ENCODE measurements around the gene C4orf50. TPM values are rescaled to one million over a fixed set of nuclear protein-coding genes. Genes with fewer than 3 reads are reported as not detected.

C4orf50 gene
- total and polyA plus RNA-seq, 10 of the 15 experiments (the other 5 are each of a cell fraction or from before 2014, with no cell fraction given), result 0.04 to 0.09 (median 0.05) TPM; not detected in 3

DNA sequence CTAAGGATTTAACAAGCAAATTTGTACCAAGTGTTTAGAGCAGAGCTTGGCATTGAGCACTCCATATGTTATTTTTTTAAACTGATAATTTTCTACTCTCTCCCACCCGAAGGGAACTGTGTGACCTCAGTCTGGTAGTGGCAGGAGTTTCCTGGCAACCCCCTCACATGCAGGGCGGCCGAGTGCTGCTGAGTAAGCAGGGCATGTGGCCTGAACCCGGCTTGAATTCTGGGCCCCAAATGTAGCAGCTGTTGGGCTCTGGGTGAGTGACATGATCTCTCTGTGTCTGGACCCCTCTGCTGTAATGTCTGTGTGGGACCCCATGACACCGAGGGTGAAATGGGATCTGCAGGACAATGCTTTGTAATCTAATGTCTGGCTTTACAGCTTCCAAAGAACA lies 13.6 kb upstream of the C4orf50 start:
- no TSS peak for BruUV-seq (replicated peaks)
- in situ Hi-C loops (cut with MboI) (no loop called here), intact Hi-C loops (cut with micrococcal nuclease; ENCODE audit: unreplicated experiment) (no loop called here)
- Histone ChIP-seq H4K20me1 (ENCODE audit: control insufficient read depth, insufficient read depth) (no peaks in the 10 kb centered on the region), H3K27ac (ENCODE audit: control insufficient read depth, insufficient read depth) (no peak overlapping the region), H3K9me3 (replicated peaks; ENCODE audit: control insufficient read depth, insufficient read depth, low read length) (no peaks in the 10 kb centered on the region), H2AFZ (ENCODE audit: control insufficient read depth, low read depth, low read length) (no peak overlapping the region), H3K9ac (ENCODE audit: control insufficient read depth, insufficient read depth, low read length) (no peak overlapping the region), H3K4me1 (ENCODE audit: control insufficient read depth, insufficient read depth, low read length) (no peaks in the 10 kb centered on the region), H3K79me2 (ENCODE audit: control insufficient read depth, insufficient read depth, low read length) (no peaks in the 10 kb centered on the region), H3K4me2 (ENCODE audit: control insufficient read depth, insufficient read depth) (no peak overlapping the region), H3K36me3 (ENCODE audit: control insufficient read depth in 2 of 2, insufficient read depth in 2 of 2, low read length in 1 of 2) (no peaks in the 10 kb centered on the region), H3K4me3 (no peak overlapping the region), H3K27me3 (replicated peaks in 1 of 2; ENCODE audit: control insufficient read depth in 2 of 2, insufficient read depth in 2 of 2, low read length in 1 of 2) (no peaks in the 10 kb centered on the region; a peak in 2 of 4 replicates)
- ChIA-PET SMC1A (ENCODE audit: uncharacterized antibody, unreplicated experiment) (no interaction called here), RAD21 (ENCODE audit: unreplicated experiment) (no interaction called here), CTCF (no interaction called here), POLR2A (no interaction called here)
- FAIRE-seq, result no peak
- no peak for TF ChIP-seq ZNF217 (IDR thresholded peaks at IDR 0.05)
- ATAC-seq, result no peak
- DNase-seq (ENCODE audit: low read depth, low spot score), result no peak
- 11% methylated on average over 5 of the region's 5 CpGs for WGBS (ENCODE audit: insufficient coverage, insufficient replicate concordance, low lambda C conversion rate, missing lambda C conversion rate)

- Histone ChIP-seq H2AFZ (ENCODE audit: control insufficient read depth, low read depth, low read length) (no peak overlapping the region), H4K20me1 (ENCODE audit: control insufficient read depth, insufficient read depth) (no peaks in the 10 kb centered on the region), H3K4me2 (ENCODE audit: control insufficient read depth, insufficient read depth) (no peak overlapping the region), H3K79me2 (ENCODE audit: control insufficient read depth, insufficient read depth, low read length) (no peaks in the 10 kb centered on the region), H3K4me1 (ENCODE audit: control insufficient read depth, insufficient read depth, low read length) (no peaks in the 10 kb centered on the region), H3K4me3 (no peak overlapping the region), H3K27me3 (replicated peaks in 1 of 2; ENCODE audit: control insufficient read depth in 2 of 2, insufficient read depth in 2 of 2, low read length in 1 of 2) (no peaks in the 10 kb centered on the region; a peak in 2 of 4 replicates), H3K27ac (ENCODE audit: control insufficient read depth, insufficient read depth) (no peak overlapping the region), H3K9ac (ENCODE audit: control insufficient read depth, insufficient read depth, low read length) (no peak overlapping the region), H3K36me3 (ENCODE audit: control insufficient read depth in 2 of 2, insufficient read depth in 2 of 2, low read length in 1 of 2) (no peaks in the 10 kb centered on the region), H3K9me3 (replicated peaks; ENCODE audit: control insufficient read depth, insufficient read depth, low read length) (no peaks in the 10 kb centered on the region)
- ATAC-seq (no peak), FAIRE-seq (no peak), DNase-seq (ENCODE audit: low read depth, low spot score) (no peak)
- ChIA-PET CTCF (no interaction called here), RAD21 (ENCODE audit: unreplicated experiment) (no interaction called here), SMC1A (ENCODE audit: uncharacterized antibody, unreplicated experiment) (no interaction called here), POLR2A (no interaction called here)
- TF ChIP-seq ESRRA (IDR thresholded peaks at IDR 0.05; ENCODE audit: low read length), result no peak
- no peak for TF ChIP-seq BCL11A (IDR thresholded peaks at IDR 0.05; ENCODE audit: low read depth, low read length)
- no peak for TF ChIP-seq SMAD1 (IDR thresholded peaks at IDR 0.05; ENCODE audit: low read depth, partially characterized antibody)
- no peak for TF ChIP-seq DPF2 (IDR thresholded peaks at IDR 0.05)
- TF ChIP-seq, protein P1, sequence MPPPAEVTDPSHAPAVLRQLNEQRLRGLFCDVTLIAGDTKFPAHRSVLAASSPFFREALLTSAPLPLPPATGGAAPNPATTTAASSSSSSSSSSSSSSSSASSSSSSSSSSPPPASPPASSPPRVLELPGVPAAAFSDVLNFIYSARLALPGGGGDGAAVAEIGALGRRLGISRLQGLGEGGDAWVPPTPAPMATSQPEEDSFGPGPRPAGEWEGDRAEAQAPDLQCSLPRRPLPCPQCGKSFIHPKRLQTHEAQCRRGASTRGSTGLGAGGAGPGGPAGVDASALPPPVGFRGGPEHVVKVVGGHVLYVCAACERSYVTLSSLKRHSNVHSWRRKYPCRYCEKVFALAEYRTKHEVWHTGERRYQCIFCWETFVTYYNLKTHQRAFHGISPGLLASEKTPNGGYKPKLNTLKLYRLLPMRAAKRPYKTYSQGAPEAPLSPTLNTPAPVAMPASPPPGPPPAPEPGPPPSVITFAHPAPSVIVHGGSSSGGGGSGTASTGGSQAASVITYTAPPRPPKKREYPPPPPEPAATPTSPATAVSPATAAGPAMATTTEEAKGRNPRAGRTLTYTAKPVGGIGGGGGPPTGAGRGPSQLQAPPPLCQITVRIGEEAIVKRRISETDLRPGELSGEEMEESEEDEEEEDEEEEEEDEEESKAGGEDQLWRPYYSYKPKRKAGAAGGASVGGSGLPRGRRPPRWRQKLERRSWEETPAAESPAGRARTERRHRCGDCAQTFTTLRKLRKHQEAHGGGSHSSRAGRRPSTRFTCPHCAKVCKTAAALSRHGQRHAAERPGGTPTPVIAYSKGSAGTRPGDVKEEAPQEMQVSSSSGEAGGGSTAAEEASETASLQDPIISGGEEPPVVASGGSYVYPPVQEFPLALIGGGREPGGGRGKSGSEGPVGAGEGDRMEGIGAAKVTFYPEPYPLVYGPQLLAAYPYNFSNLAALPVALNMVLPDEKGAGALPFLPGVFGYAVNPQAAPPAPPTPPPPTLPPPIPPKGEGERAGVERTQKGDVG (CRISPR knock-in tag; IDR thresholded peaks at IDR 0.05), result no peak
- no peak for TF ChIP-seq RCOR1 (conservative IDR thresholded peaks at IDR 0.05; ENCODE audit: low read depth, low read length)
- no peak for TF ChIP-seq ATF3 (IDR thresholded peaks at IDR 0.05; ENCODE audit: borderline replicate concordance, extremely low read depth, low read depth, low read length)
- no peak for TF ChIP-seq CHD2 (IDR thresholded peaks at IDR 0.05; ENCODE audit: borderline replicate concordance, low read depth, low read length)
- TF ChIP-seq GABPA (IDR thresholded peaks at IDR 0.05; ENCODE audit: low read depth), result no peak
- no peak for TF ChIP-seq SMC3 (IDR thresholded peaks at IDR 0.05; ENCODE audit: borderline replicate concordance, low read length)
- no peak for TF ChIP-seq MEF2A (IDR thresholded peaks at IDR 0.05; ENCODE audit: insufficient read depth, low read depth, low read length)
- no peak for TF ChIP-seq PML (IDR thresholded peaks at IDR 0.05; ENCODE audit: low read length)
- no peak for TF ChIP-seq POLR2AphosphoS5 (IDR thresholded peaks at IDR 0.05; ENCODE audit: low read length)
- no TSS peak for BruUV-seq (replicated peaks)
- WGBS (ENCODE audit: insufficient coverage, insufficient replicate concordance, low lambda C conversion rate, missing lambda C conversion rate), result 29% methylated on average over 7 of the region's 7 CpGs
- in situ Hi-C loops (cut with MboI) (no loop called here), intact Hi-C loops (cut with micrococcal nuclease; ENCODE audit: unreplicated experiment) (no loop called here)
These were observed 12.4 kb upstream of the C4orf50 start for GRCh38 chr4:6030679-6031078.

Measured in GM12878 (cell line).